Measurements from ENCODE around the gene DCAF12. TPM values are rescaled to one million over a fixed set of nuclear protein-coding genes. Genes with fewer than 3 reads are reported as not detected.

The DCAF12 gene
- total RNA-seq, 3 donors from 2014 or later (not counting 1 experiment from before 2014, with no cell fraction given): 14.9 to 24.3 (median 21.3) TPM

DNA sequence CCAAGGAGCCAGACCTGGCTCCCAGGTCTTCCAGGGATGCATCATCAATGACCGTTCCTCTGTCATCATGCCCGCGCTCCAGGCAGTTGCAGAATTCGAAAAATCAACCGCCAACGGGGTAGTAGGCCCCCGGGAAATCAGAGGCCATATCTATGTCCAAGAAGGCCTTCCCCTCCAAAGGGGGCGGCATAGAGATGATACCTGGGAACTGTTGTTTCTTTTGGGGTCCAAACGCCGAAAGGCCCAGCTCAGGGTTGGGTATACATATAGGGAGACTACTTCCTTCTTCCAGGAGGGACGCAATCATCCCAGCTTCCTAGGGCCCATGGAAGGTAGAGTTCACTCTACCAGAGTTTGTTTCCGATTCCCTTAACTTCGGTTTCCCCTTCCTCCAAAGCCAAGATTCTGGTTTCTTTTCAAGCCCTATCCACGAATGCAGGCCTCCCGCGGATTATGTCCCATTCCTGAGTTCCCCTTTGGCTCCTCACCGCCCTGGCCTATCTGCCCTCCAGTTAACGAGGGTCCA is 754 bp downstream of the DCAF12 start:
- peaks cover 60 to 64% of the 10 kb centered on the region in 2 donors for H3K4me1 Mint-ChIP-seq
- intact Hi-C loops (cut with micrococcal nuclease): loop anchor here (1.0 to 5.0 kb wide), 5 partner anchors 53 to 252 kb away; partner anchors contain the start of genes MYORG and UBAP2
- H3K9me3 Mint-ChIP-seq: no peaks in the 10 kb centered on the region
- H3K27ac Mint-ChIP-seq: peak overlapping the region; percentile 97 to 98
- peaks cover 28% of the 10 kb centered on the region for H3K4me1 ChIP-seq (ENCODE audit: control insufficient read depth, insufficient read depth, low read length)
- peak overlapping the region; percentile 91 for H3K27ac ChIP-seq (ENCODE audit: low read length)
- H3K4me3 Mint-ChIP-seq: peak overlapping the region; percentile 98
- no peaks in the 10 kb centered on the region for H3K27me3 ChIP-seq (ENCODE audit: control insufficient read depth, insufficient read depth, low read length)
- TF ChIP-seq, protein P1, sequence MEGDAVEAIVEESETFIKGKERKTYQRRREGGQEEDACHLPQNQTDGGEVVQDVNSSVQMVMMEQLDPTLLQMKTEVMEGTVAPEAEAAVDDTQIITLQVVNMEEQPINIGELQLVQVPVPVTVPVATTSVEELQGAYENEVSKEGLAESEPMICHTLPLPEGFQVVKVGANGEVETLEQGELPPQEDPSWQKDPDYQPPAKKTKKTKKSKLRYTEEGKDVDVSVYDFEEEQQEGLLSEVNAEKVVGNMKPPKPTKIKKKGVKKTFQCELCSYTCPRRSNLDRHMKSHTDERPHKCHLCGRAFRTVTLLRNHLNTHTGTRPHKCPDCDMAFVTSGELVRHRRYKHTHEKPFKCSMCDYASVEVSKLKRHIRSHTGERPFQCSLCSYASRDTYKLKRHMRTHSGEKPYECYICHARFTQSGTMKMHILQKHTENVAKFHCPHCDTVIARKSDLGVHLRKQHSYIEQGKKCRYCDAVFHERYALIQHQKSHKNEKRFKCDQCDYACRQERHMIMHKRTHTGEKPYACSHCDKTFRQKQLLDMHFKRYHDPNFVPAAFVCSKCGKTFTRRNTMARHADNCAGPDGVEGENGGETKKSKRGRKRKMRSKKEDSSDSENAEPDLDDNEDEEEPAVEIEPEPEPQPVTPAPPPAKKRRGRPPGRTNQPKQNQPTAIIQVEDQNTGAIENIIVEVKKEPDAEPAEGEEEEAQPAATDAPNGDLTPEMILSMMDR (IDR thresholded peaks at IDR 0.05): no peak
- 3% methylated on average over 18 of the region's 18 CpGs for WGBS (ENCODE audit: insufficient coverage)
- no peaks in the 10 kb centered on the region for H3K36me3 Mint-ChIP-seq
- DNase-seq (peak in 1 of 2 donors; percentile 31), ATAC-seq (no peak)
- H3K9me3 ChIP-seq (ENCODE audit: control insufficient read depth, insufficient read depth, low read length): no peaks in the 10 kb centered on the region
- H3K27me3 Mint-ChIP-seq (ENCODE audit: low read depth in 2 of 2): no peaks in the 10 kb centered on the region
- peaks cover 6% of the 10 kb centered on the region for H3K36me3 ChIP-seq (ENCODE audit: control insufficient read depth, insufficient read depth, low read length)
- H3K4me3 ChIP-seq (ENCODE audit: low read length): peak overlapping the region; percentile 67

DNA sequence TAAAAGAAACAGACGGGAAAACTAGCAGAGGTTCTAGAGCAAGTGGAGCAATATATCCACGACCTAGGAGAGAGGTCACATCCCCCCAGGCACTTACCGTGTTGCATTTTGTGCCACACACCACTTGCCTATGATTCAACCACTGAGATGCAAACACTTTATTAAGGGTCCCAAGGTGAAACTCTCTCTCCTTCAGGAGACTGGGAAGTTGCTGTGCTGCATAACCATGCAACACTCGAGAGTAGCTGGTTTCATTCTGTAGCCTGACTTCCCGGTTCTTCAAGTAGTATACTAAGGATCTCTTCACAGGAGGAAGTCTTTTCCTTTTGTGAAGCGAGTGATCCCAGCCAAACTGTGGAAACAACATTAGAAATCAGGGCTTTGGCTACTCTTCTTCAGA is 1.6 kb downstream of the DCAF12 start:
- Histone ChIP-seq H3K36me3 (ENCODE audit: control insufficient read depth, insufficient read depth, low read length) (peaks cover 8% of the 10 kb centered on the region), H3K27ac (ENCODE audit: low read length) (peak overlapping the region; percentile 91), H3K9me3 (ENCODE audit: control insufficient read depth, insufficient read depth, low read length) (no peaks in the 10 kb centered on the region), H3K4me1 (ENCODE audit: control insufficient read depth, insufficient read depth, low read length) (peaks cover 33% of the 10 kb centered on the region), H3K4me3 (ENCODE audit: low read length) (no peak overlapping the region), H3K27me3 (ENCODE audit: control insufficient read depth, insufficient read depth, low read length) (no peaks in the 10 kb centered on the region)
- 18% methylated on average over 6 of the region's 6 CpGs for WGBS (ENCODE audit: insufficient coverage)
- Mint-ChIP-seq H3K36me3 (no peaks in the 10 kb centered on the region), H3K9me3 (no peaks in the 10 kb centered on the region), H3K4me3 (peak overlapping the region; percentile 98), H3K4me1 (peaks cover 61 to 69% of the 10 kb centered on the region in 2 donors), H3K27me3 (ENCODE audit: low read depth in 2 of 2) (no peaks in the 10 kb centered on the region), H3K27ac (peak overlapping the region; percentile 97 to 98)
- intact Hi-C loops (cut with micrococcal nuclease): loop anchor here (5.0 kb wide), 3 partner anchors 67 to 252 kb away; partner anchors contain the start of genes KIF24, MYORG and NUDT2
- DNase-seq (peak in 1 of 2 donors; percentile 12), ATAC-seq (no peak)
- TF ChIP-seq, protein P1 (IDR thresholded peaks at IDR 0.05): no peak

DNA sequence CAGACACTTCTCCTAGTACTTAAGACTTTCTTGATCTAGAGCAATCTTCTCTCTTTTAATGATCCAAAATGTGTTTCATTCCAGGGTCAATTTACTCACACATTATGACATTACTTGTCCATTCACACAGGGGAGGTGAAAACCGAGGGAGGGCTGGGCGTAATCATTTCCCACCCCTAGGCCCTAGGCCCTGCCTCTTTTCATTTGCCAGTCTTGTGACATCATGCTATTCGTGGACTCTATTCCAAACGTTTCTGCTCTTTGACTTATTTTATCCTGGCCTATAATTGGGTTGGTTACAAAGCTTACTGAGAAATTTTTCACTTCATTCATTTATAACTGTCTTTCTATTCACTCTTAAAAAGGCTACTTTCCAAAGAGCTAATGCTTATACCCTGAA is 2.4 kb downstream of the DCAF12 start:
- no peaks in the 10 kb centered on the region for H3K27me3 ChIP-seq (ENCODE audit: control insufficient read depth, insufficient read depth, low read length)
- Mint-ChIP-seq H3K4me1 (peaks cover 61 to 69% of the 10 kb centered on the region in 2 donors), H3K9me3 (no peaks in the 10 kb centered on the region), H3K27ac (peak overlapping the region; percentile 97 to 98), H3K27me3 (ENCODE audit: low read depth in 2 of 2) (no peaks in the 10 kb centered on the region), H3K4me3 (peak overlapping the region; percentile 98), H3K36me3 (no peaks in the 10 kb centered on the region)
- DNase-seq (peak in 1 of 2 donors; percentile 22), ATAC-seq (peak in 1 of 3 donors; percentile 19)
- no peaks in the 10 kb centered on the region for H3K9me3 ChIP-seq (ENCODE audit: control insufficient read depth, insufficient read depth, low read length)
- TF ChIP-seq, protein P1 (IDR thresholded peaks at IDR 0.05): no peak
- intact Hi-C loops (cut with micrococcal nuclease): loop anchor here (5.0 kb wide), 1 partner anchor 203 kb away; the partner anchor contains the start of genes KIF24 and NUDT2
- peak overlapping the region; percentile 91 for H3K27ac ChIP-seq (ENCODE audit: low read length)
- H3K4me3 ChIP-seq (ENCODE audit: low read length): no peak overlapping the region
- H3K36me3 ChIP-seq (ENCODE audit: control insufficient read depth, insufficient read depth, low read length): peaks cover 8% of the 10 kb centered on the region
- 7% methylated on average over 4 of the region's 4 CpGs for WGBS (ENCODE audit: insufficient coverage)
- peaks cover 34% of the 10 kb centered on the region for H3K4me1 ChIP-seq (ENCODE audit: control insufficient read depth, insufficient read depth, low read length)
